HepG2 (cell line): ENCODE data around the gene XRCC2. TPM values are rescaled to one million over a fixed set of nuclear protein-coding genes. Genes with fewer than 3 reads are reported as not detected.

Experiments
- AHDC1 ChIP-seq: sonication (generic); formaldehyde crosslinking; IDR thresholded peaks from 2 replicates; pipeline ENCODE4 v1.5.1; 2020; ENCODE audit warnings: mild to moderate bottlenecking, missing genetic modification reagents, borderline replicate concordance
- ATF7-NPFF ChIP-seq: sonication (generic); formaldehyde crosslinking; IDR thresholded peaks from 2 replicates; pipeline ENCODE4 v1.8.1; 2023; ENCODE audit warnings: mild to moderate bottlenecking, low read depth, missing genetic modification reagents, moderate library complexity
- CSRNP2 ChIP-seq: sonication (generic); formaldehyde crosslinking; conservative IDR thresholded peaks from 2 replicates; pipeline ENCODE4 v1.8.0; 2022; ENCODE audit warnings: low read depth, missing genetic modification reagents
- GATAD1 ChIP-seq: IDR thresholded peaks from 2 replicates; pipeline ENCODE4 v1.6.1; 2016; ENCODE audit warnings: missing genetic modification reagents, missing compliant biosample characterization
- MATR3 ChIP-seq: sonication (generic); formaldehyde crosslinking; IDR thresholded peaks from 2 replicates; pipeline ENCODE4 v1.4.0; 2020; ENCODE audit warnings: missing genetic modification reagents
- MBD4 ChIP-seq: IDR thresholded peaks from 2 replicates; pipeline ENCODE4 v1.6.1; 2012; ENCODE audit warnings: low read length, inconsistent platforms, borderline replicate concordance
- MED1 ChIP-seq: sonication (generic); formaldehyde crosslinking; IDR thresholded peaks from 2 replicates; pipeline ENCODE4 v1.4.0; 2020; ENCODE audit warnings: missing genetic modification reagents
- NFE2 ChIP-seq: sonication (generic); formaldehyde crosslinking; IDR thresholded peaks from 2 replicates; pipeline ENCODE4 v1.4.0; 2020; ENCODE audit warnings: missing genetic modification reagents
- NFIC ChIP-seq: IDR thresholded peaks from 2 replicates; pipeline ENCODE4 v1.6.1; 2012; ENCODE audit warnings: mild to moderate bottlenecking, low read length, inconsistent platforms
- PHB2 ChIP-seq: fragments of 450-650 bp; IDR thresholded peaks from 2 replicates; pipeline ENCODE4 v1.6.1; 2018; ENCODE audit not compliant: partially characterized antibody
- PLRG1 ChIP-seq: fragments of 450-650 bp; conservative IDR thresholded peaks from 2 replicates; pipeline ENCODE4 v1.6.1; 2016
- RFXANK ChIP-seq: IDR thresholded peaks from 2 replicates; pipeline ENCODE4 v1.6.1; 2016
- TCF12 ChIP-seq, 2 experiments: fragments of 450-650 bp in 1 of 2; sonication (generic) in 1 of 2; formaldehyde crosslinking in 1 of 2; IDR thresholded peaks; 2 replicates each; pipeline versions ENCODE4 v1.6.1 to v1.8.0; 2017 to 2022; ENCODE audit warnings: antibody characterized with exemption in 1 of 2, mild to moderate bottlenecking in 1 of 2, missing genetic modification reagents in 1 of 2, moderate library complexity in 1 of 2
- U2AF1 ChIP-seq: fragments of 200-400 bp; formaldehyde crosslinking; optimal IDR thresholded peaks from 2 replicates; pipeline ENCODE3; 2017; ENCODE audit warnings: mild to moderate bottlenecking, low read depth, low read length
- ZNF335 ChIP-seq: sonication (generic); formaldehyde crosslinking; IDR thresholded peaks from 2 replicates; pipeline ENCODE4 v1.4.0; 2020; ENCODE audit warnings: missing genetic modification reagents
- ZNF44 ChIP-seq: sonication (generic); formaldehyde crosslinking; IDR thresholded peaks from 2 replicates; pipeline ENCODE4 v1.5.1; 2020; ENCODE audit warnings: mild to moderate bottlenecking, missing genetic modification reagents
- ZNF546 ChIP-seq: sonication (generic); formaldehyde crosslinking; conservative IDR thresholded peaks from 2 replicates; pipeline ENCODE4 v1.8.1; 2023; ENCODE audit warnings: mild to moderate bottlenecking, missing genetic modification reagents
- ZNF776 ChIP-seq: sonication (generic); formaldehyde crosslinking; IDR thresholded peaks from 2 replicates; pipeline ENCODE4 v1.4.0; 2020; ENCODE audit warnings: mild to moderate bottlenecking, missing genetic modification reagents
- ZSCAN9 ChIP-seq: IDR thresholded peaks from 2 replicates; pipeline ENCODE4 v1.6.1; 2016; ENCODE audit warnings: borderline replicate concordance
- polyA plus RNA-seq, 8 experiments: library from polyadenylated mRNA; depleted of rRNA in 3 of 8; stranded (reverse) in 7 of 8; unstranded in 1 of 8; fragments of >200 nt; fragmentation: Illumina TruSeq in 4 of 8; extraction: Trizol in 4 of 8; gene quantifications; 2 replicates each; pipeline versions ENCODE4 v1.2.1 to v1.2.3, GENCODE V29; 2011 to 2016; ENCODE audit warnings: low read depth in 4 of 8, missing spikeins in 1 of 8, mixed read lengths in 1 of 8; ENCODE audit not compliant: insufficient read depth in 1 of 8
- total RNA-seq, 5 experiments: library from RNA; depleted of rRNA; stranded (reverse); fragments of >200 nt; fragmentation: Illumina TruSeq; extraction: Trizol; gene quantifications; 2 replicates each; pipeline ENCODE4 v1.2.3, GENCODE V29; 2016; ENCODE audit warnings: low read depth in 1 of 5
- TF ChIP-seq, protein P1 (sequence below): sonication (generic); formaldehyde crosslinking; IDR thresholded peaks from 2 replicates; pipeline ENCODE4 v1.4.0; 2020; ENCODE audit warnings: mild to moderate bottlenecking, missing genetic modification reagents
- TF ChIP-seq, protein P2 (sequence below), 2 experiments: fragments of 450-650 bp in 1 of 2; sonication (generic) in 1 of 2; formaldehyde crosslinking; IDR thresholded peaks; 2 replicates each; pipeline versions ENCODE4 v1.5.0 to v1.8.0; 2020 to 2022; ENCODE audit warnings: mild to moderate bottlenecking in 1 of 2, missing genetic modification reagents in 1 of 2

The XRCC2 gene
- total and polyA plus RNA-seq, 2 of the 13 experiments (the other 11 are each of a cell fraction or from before 2014, with no cell fraction given), result 3.8 to 14.5 TPM

DNA sequence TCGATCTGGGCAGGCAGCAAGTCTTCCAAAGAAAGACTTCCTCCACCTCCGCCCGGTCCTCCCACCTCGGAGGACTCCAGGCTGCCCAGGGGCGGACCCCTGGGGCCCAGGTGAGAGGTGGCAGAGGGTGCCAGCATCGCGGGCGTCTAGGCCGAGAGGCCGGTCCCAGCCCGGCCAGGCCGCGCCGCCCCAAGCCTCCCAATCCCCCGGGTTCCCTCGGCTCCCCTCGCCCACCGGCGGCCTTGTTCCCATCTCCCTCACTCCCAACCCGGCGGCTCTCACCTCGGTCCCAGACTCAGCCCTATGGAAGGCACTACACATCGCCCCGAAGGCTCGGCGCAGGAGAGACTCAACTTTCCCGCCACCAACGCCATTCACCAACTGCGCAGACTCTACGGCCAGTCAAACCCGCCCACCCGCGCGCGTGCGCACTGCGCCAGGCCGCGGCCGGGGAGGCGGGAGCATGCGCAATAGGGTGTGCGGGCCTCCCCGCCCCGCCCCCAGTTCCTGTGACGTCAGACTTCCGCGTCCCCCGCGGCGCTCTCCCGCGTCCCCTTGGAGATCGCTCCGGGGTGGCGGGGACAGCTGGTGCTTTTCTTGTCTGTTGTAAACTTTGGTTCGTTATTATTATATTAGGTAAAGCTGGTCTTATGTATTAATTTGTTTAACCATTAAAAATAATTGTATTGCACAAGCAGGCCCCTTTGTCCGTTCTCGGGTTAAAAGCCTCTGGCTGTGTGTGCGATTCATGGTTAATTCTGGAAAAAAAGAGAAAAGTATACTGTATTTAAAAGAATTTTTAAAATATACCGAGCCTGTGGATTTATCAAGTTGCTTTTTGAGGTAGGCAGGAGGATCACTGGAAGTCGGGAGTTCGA lies at the start of gene XRCC2 (continued):
- TF ChIP-seq AHDC1 (CRISPR knock-in tag), result no peak
- TF ChIP-seq, protein P1, sequence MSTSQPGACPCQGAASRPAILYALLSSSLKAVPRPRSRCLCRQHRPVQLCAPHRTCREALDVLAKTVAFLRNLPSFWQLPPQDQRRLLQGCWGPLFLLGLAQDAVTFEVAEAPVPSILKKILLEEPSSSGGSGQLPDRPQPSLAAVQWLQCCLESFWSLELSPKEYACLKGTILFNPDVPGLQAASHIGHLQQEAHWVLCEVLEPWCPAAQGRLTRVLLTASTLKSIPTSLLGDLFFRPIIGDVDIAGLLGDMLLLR (CRISPR knock-in tag), result peak; percentile 56; the same call in 1 of the 2 replicates
- TF ChIP-seq NFE2 (CRISPR knock-in tag), result no peak
- TF ChIP-seq TCF12 (IDR thresholded peaks at IDR 0.05), result no peak
- 0 out of 2 replicates have a peak, but pooled peaks have one; percentile 53 for TF ChIP-seq TCF12 (CRISPR knock-in tag; IDR thresholded peaks at IDR 0.05)
- no peak for TF ChIP-seq MATR3 (CRISPR knock-in tag)
- TF ChIP-seq GATAD1 (CRISPR knock-in tag), result peak; percentile 92
- no peak for TF ChIP-seq MED1 (CRISPR knock-in tag)
- TF ChIP-seq ZNF546 (CRISPR knock-in tag), result no peak; the same call in 1 of the 2 replicates
- TF ChIP-seq RFXANK (CRISPR knock-in tag), result no peak
- peak; percentile 75; the same call in 1 of the 2 replicates for TF ChIP-seq ZNF776 (CRISPR knock-in tag)
- no peak; the same call in 1 of the 2 replicates for TF ChIP-seq ATF7-NPFF (CRISPR knock-in tag)
- TF ChIP-seq ZNF335 (CRISPR knock-in tag), result 0 out of 2 replicates have a peak, but pooled peaks have one; percentile 35
- TF ChIP-seq CSRNP2, result no peak
- no peak for TF ChIP-seq NFIC
- TF ChIP-seq PHB2, result no peak
- TF ChIP-seq ZSCAN9 (CRISPR knock-in tag), result peak; percentile 47; the same call in 1 of the 2 replicates
- TF ChIP-seq PLRG1, result no peak
- TF ChIP-seq, protein P2, sequence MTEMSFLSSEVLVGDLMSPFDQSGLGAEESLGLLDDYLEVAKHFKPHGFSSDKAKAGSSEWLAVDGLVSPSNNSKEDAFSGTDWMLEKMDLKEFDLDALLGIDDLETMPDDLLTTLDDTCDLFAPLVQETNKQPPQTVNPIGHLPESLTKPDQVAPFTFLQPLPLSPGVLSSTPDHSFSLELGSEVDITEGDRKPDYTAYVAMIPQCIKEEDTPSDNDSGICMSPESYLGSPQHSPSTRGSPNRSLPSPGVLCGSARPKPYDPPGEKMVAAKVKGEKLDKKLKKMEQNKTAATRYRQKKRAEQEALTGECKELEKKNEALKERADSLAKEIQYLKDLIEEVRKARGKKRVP (CRISPR knock-in tag; IDR thresholded peaks at IDR 0.05), result no peak; a peak in 1 of 4 replicates
- no peak for TF ChIP-seq U2AF1
- TF ChIP-seq ZNF44 (CRISPR knock-in tag), result no peak
- TF ChIP-seq MBD4, result no peak
